CD4-positive, alpha-beta T cell treated with Interleukin-12 subunit alpha and Interleukin-12 subunit beta, for 1 hour (primary cell): ENCODE data around the gene HOMER1.
"Not testable (repeated sequence)": the region's sequence is repeated elsewhere in the genome, so short reads cannot be mapped to it uniquely, and the experiment has no call there.

Experiments
- DNase-seq: peaks from one replicate; pipeline ENCODE4 v3.0.0-alpha.2; 2020

HOMER1 gene

GRCh38 chr5:79516986-79517385 is 3.1 kb upstream of the HOMER1 start:
- no peak for DNase-seq

GRCh38 chr5:79516331-79516730 is 2.4 kb upstream of the HOMER1 start:
- not testable (repeated sequence) for DNase-seq

- peak; percentile 94 for DNase-seq
Measured at GRCh38 chr5:79514391-79515105, 614 bp upstream of the HOMER1 start.

- no peak for DNase-seq
Measured at GRCh38 chr5:79513308-79513703, 628 bp downstream of the HOMER1 start.

GRCh38 chr5:79512471-79513307 is 1.2 kb downstream of the HOMER1 start:
- DNase-seq, result no peak

GRCh38 chr5:79512049-79512448 is 1.9 kb downstream of the HOMER1 start:
- no peak for DNase-seq

GRCh38 chr5:79510638-79511037 is 3.3 kb downstream of the HOMER1 start:
- DNase-seq, result no peak

GRCh38 chr5:79509244-79509885 is 4.6 kb downstream of the HOMER1 start:
- no peak for DNase-seq

- DNase-seq, result no peak
Measured at GRCh38 chr5:79508794-79509193, 5.1 kb downstream of the HOMER1 start.

GRCh38 chr5:79508354-79508753 is 5.6 kb downstream of the HOMER1 start:
- no peak for DNase-seq

- no peak for DNase-seq
Measured at GRCh38 chr5:79507251-79508205, 6.4 kb downstream of the HOMER1 start.

- DNase-seq, result no peak
Measured at GRCh38 chr5:79505138-79505537, 8.8 kb downstream of the HOMER1 start.

- DNase-seq, result no peak
Measured at GRCh38 chr5:79503794-79504495, 10.0 kb downstream of the HOMER1 start.

GRCh38 chr5:79499640-79500273 is 14.2 kb downstream of the HOMER1 start:
- no peak for DNase-seq

GRCh38 chr5:79495311-79495710 is 18.6 kb downstream of the HOMER1 start:
- no peak for DNase-seq

GRCh38 chr5:79493596-79494345 is 20.2 kb downstream of the HOMER1 start:
- no peak for DNase-seq

- DNase-seq, result no peak
Measured at GRCh38 chr5:79491690-79492317, 22.1 kb downstream of the HOMER1 start.

- DNase-seq, result no peak
Measured at GRCh38 chr5:79490323-79490936, 23.5 kb downstream of the HOMER1 start.

- DNase-seq, result no peak
Measured at GRCh38 chr5:79489773-79490172, 24.2 kb downstream of the HOMER1 start.

GRCh38 chr5:79488775-79489174 is 25.2 kb downstream of the HOMER1 start:
- DNase-seq, result no peak
